Stimulated activated CD8-positive, alpha-beta memory T cell treated with anti-CD3 and anti-CD28 coated beads, Interleukin-2, amount 100 ng/mL, for 48 hours (primary cell): ENCODE measurements around the gene POLR3B.

Experiments
- DNase-seq, 2 donors: peaks; one replicate each; pipeline ENCODE4 v3.0.0-alpha.2; 2020; ENCODE audit warnings: low read depth in 2 of 2

Gene POLR3B

GRCh38 chr12:106412563-106412962, 55.0 kb downstream of the POLR3B start:
- no peak for DNase-seq

- no peak for DNase-seq
These were observed 57.6 kb downstream of the POLR3B start for GRCh38 chr12:106415134-106415533.

GRCh38 chr12:106416273-106416672, 58.7 kb downstream of the POLR3B start:
- no peak for DNase-seq

- no peak for DNase-seq
These were observed 60.7 kb downstream of the POLR3B start for GRCh38 chr12:106417926-106418910.

- DNase-seq, result no peak
These were observed 61.4 kb downstream of the POLR3B start for GRCh38 chr12:106418970-106419369.

GRCh38 chr12:106423291-106423690, 65.7 kb downstream of the POLR3B start:
- DNase-seq, result no peak

GRCh38 chr12:106425061-106425702, 67.6 kb downstream of the POLR3B start:
- DNase-seq, result no peak

- no peak for DNase-seq
These were observed 70.4 kb downstream of the POLR3B start for GRCh38 chr12:106427917-106428316.

- no peak for DNase-seq
These were observed 70.8 kb downstream of the POLR3B start for GRCh38 chr12:106428384-106428783.

GRCh38 chr12:106429043-106429552, 71.5 kb downstream of the POLR3B start:
- no peak for DNase-seq

GRCh38 chr12:106429636-106430035, 72.1 kb downstream of the POLR3B start:
- no peak for DNase-seq

GRCh38 chr12:106431839-106432411, 74.4 kb downstream of the POLR3B start:
- DNase-seq, result no peak

- DNase-seq, result no peak
These were observed 75.5 kb downstream of the POLR3B start for GRCh38 chr12:106433055-106433454.

GRCh38 chr12:106434526-106434925, 77.0 kb downstream of the POLR3B start:
- DNase-seq, result no peak

GRCh38 chr12:106436164-106436563, 78.6 kb downstream of the POLR3B start:
- DNase-seq, result no peak

GRCh38 chr12:106442575-106442974, 85.0 kb downstream of the POLR3B start:
- DNase-seq, result no peak

GRCh38 chr12:106445053-106445452, 87.5 kb downstream of the POLR3B start:
- no peak for DNase-seq

- no peak for DNase-seq
These were observed 88.4 kb downstream of the POLR3B start for GRCh38 chr12:106445959-106446358.

- DNase-seq, result no peak
These were observed 89.0 kb downstream of the POLR3B start for GRCh38 chr12:106446419-106447092.

GRCh38 chr12:106452309-106452708, 94.8 kb downstream of the POLR3B start:
- no peak for DNase-seq

GRCh38 chr12:106455111-106455510, 97.6 kb downstream of the POLR3B start:
- DNase-seq, result no peak

GRCh38 chr12:106459124-106459523, 101.6 kb downstream of the POLR3B start:
- no peak for DNase-seq
